ENCODE results near the gene NAA10.
A peak's percentile ranks its signal among the peaks of the same experiment; 100 is the strongest.

NAA10 gene

GRCh38 chrX:153967536-153968224 lies 32.8 kb upstream of the NAA10 start:
- peak overlapping the region in 3 of 5 donors; percentile 14 to 99 (median 19) for H3K4me3 ChIP-seq (ENCODE audit: low read depth in 1 of 5, low read length in 5 of 5)
- H3K36me3 ChIP-seq (ENCODE audit: control insufficient read depth in 5 of 5, insufficient read depth in 5 of 5, low read length in 5 of 5), result peaks cover 0 to 22% (median 11%) of the 10 kb centered on the region in 5 donors
- H3K9me3 ChIP-seq (ENCODE audit: control insufficient read depth in 5 of 5, low read length in 5 of 5), result peaks cover 0 to 2% (median 0%) of the 10 kb centered on the region in 5 donors
- H3K4me1 ChIP-seq (ENCODE audit: control insufficient read depth in 5 of 5, insufficient read depth in 5 of 5, low read length in 5 of 5), result peaks cover 19 to 51% (median 45%) of the 10 kb centered on the region in 5 donors
- peak overlapping the region in 1 of 5 donors; percentile 54 for H3K9ac ChIP-seq (ENCODE audit: low read length in 5 of 5)
- no peak overlapping the region for H3K27ac ChIP-seq (ENCODE audit: low read depth, low read length)
- peaks cover 0 to 23% (median 6%) of the 10 kb centered on the region in 5 donors for H3K27me3 ChIP-seq (ENCODE audit: control insufficient read depth in 5 of 5, insufficient read depth in 4 of 5, low read length in 5 of 5)

DNA sequence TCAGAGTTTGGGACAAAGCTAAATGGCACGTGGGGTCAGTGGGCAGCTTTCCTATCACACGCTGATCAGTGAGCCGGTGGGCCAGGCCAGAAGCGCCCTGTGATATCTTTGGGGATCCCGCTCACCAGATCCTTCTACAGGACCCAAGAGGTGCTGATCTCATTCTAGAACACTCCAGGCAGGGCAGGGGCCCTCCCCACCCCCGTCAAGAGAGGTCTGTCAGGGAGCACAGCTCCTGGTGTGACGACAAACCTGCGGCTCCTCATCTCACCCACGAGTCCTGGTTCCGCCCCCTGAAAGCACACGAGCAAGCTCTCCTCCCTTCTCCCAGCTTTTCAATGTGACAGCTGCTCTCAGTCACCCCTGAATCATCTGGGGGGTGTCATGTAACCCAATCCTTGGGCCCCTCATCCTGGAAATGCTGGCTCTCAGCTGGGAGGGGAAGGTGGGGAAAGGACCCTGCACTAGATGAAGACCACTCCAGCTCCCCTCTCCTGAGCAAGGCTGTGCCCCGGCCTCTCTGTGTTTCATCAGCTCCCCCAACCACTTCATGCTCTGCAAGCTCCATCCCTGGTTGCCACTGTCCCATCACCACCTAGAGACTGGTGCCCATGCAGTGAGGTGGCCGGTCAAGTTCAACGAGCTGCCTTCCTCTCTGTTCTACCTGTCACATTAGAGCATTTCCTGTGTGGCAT lies 32.2 kb upstream of the NAA10 start:
- H3K4me3 ChIP-seq (ENCODE audit: low read depth in 1 of 5, low read length in 5 of 5), result peak overlapping the region in 3 of 5 donors; percentile 14 to 42 (median 23)
- no peak overlapping the region for H3K27ac ChIP-seq (ENCODE audit: low read depth, low read length)
- H3K4me1 ChIP-seq (ENCODE audit: control insufficient read depth in 5 of 5, insufficient read depth in 5 of 5, low read length in 5 of 5), result peaks cover 14 to 51% (median 45%) of the 10 kb centered on the region in 5 donors
- peaks cover 0 to 29% (median 18%) of the 10 kb centered on the region in 5 donors for H3K36me3 ChIP-seq (ENCODE audit: control insufficient read depth in 5 of 5, insufficient read depth in 5 of 5, low read length in 5 of 5)
- H3K9ac ChIP-seq (ENCODE audit: low read length in 5 of 5), result peak overlapping the region in 1 of 5 donors; percentile 54
- peaks cover 0 to 22% (median 6%) of the 10 kb centered on the region in 5 donors for H3K27me3 ChIP-seq (ENCODE audit: control insufficient read depth in 5 of 5, insufficient read depth in 4 of 5, low read length in 5 of 5)
- H3K9me3 ChIP-seq (ENCODE audit: control insufficient read depth in 5 of 5, low read length in 5 of 5), result peaks cover 0 to 2% (median 0%) of the 10 kb centered on the region in 5 donors

DNA sequence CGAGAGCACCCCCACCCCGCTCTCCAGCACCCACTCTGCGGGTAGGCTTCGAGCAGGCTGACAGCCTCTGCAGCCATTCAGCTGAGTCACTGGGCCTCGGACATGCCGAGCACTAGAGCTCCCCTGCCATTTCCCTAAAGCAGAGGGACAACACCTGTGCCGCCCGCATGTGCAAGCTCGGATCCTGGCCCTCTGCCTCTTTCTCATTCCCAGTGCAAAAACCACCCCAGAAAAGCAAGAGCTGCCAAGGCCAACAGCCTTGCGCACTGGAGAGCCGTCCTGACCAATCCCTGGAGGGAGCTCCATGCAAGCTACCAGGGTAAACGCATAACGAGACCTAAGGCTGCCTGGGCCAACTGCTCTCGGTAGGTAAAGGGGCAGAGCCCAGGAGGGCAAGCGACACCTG lies 31.4 kb upstream of the NAA10 start:
- peaks cover 0 to 15% (median 10%) of the 10 kb centered on the region in 5 donors for H3K27me3 ChIP-seq (ENCODE audit: control insufficient read depth in 5 of 5, insufficient read depth in 4 of 5, low read length in 5 of 5)
- peak overlapping the region in 2 of 5 donors; percentile 4 to 23 for H3K4me3 ChIP-seq (ENCODE audit: low read depth in 1 of 5, low read length in 5 of 5)
- peaks cover 11 to 51% (median 45%) of the 10 kb centered on the region in 5 donors for H3K4me1 ChIP-seq (ENCODE audit: control insufficient read depth in 5 of 5, insufficient read depth in 5 of 5, low read length in 5 of 5)
- peaks cover 0 to 36% (median 25%) of the 10 kb centered on the region in 5 donors for H3K36me3 ChIP-seq (ENCODE audit: control insufficient read depth in 5 of 5, insufficient read depth in 5 of 5, low read length in 5 of 5)
- H3K9ac ChIP-seq (ENCODE audit: low read length in 5 of 5), result no peak overlapping the region
- peaks cover 0 to 2% (median 0%) of the 10 kb centered on the region in 5 donors for H3K9me3 ChIP-seq (ENCODE audit: control insufficient read depth in 5 of 5, low read length in 5 of 5)
- no peak overlapping the region for H3K27ac ChIP-seq (ENCODE audit: low read depth, low read length)

GRCh38 chrX:153965406-153965805 lies 30.6 kb upstream of the NAA10 start:
- no peaks in the 10 kb centered on the region for H3K9me3 ChIP-seq (ENCODE audit: control insufficient read depth in 5 of 5, low read length in 5 of 5)
- no peak overlapping the region for H3K9ac ChIP-seq (ENCODE audit: low read length in 5 of 5)
- no peak overlapping the region for H3K27ac ChIP-seq (ENCODE audit: low read depth, low read length)
- H3K4me1 ChIP-seq (ENCODE audit: control insufficient read depth in 5 of 5, insufficient read depth in 5 of 5, low read length in 5 of 5), result peaks cover 4 to 49% (median 42%) of the 10 kb centered on the region in 5 donors
- H3K27me3 ChIP-seq (ENCODE audit: control insufficient read depth in 5 of 5, insufficient read depth in 4 of 5, low read length in 5 of 5), result peaks cover 0 to 15% (median 10%) of the 10 kb centered on the region in 5 donors
- H3K4me3 ChIP-seq (ENCODE audit: low read depth in 1 of 5, low read length in 5 of 5), result no peak overlapping the region
- peaks cover 0 to 45% (median 32%) of the 10 kb centered on the region in 5 donors for H3K36me3 ChIP-seq (ENCODE audit: control insufficient read depth in 5 of 5, insufficient read depth in 5 of 5, low read length in 5 of 5)

- Histone ChIP-seq H3K36me3 (ENCODE audit: control insufficient read depth in 5 of 5, insufficient read depth in 5 of 5, low read length in 5 of 5) (peaks cover 0 to 58% (median 44%) of the 10 kb centered on the region in 5 donors), H3K27ac (ENCODE audit: low read depth, low read length) (no peak overlapping the region), H3K4me1 (ENCODE audit: control insufficient read depth in 5 of 5, insufficient read depth in 5 of 5, low read length in 5 of 5) (peaks cover 3 to 39% (median 34%) of the 10 kb centered on the region in 5 donors), H3K9ac (ENCODE audit: low read length in 5 of 5) (no peak overlapping the region), H3K4me3 (ENCODE audit: low read depth in 1 of 5, low read length in 5 of 5) (no peak overlapping the region), H3K9me3 (ENCODE audit: control insufficient read depth in 5 of 5, low read length in 5 of 5) (no peaks in the 10 kb centered on the region), H3K27me3 (ENCODE audit: control insufficient read depth in 5 of 5, insufficient read depth in 4 of 5, low read length in 5 of 5) (peaks cover 0 to 13% (median 10%) of the 10 kb centered on the region in 5 donors)
Observed at GRCh38 chrX:153964105-153964504, 29.3 kb upstream of the NAA10 start.

- no peak overlapping the region for H3K4me3 ChIP-seq (ENCODE audit: low read depth in 1 of 5, low read length in 5 of 5)
- peaks cover 0 to 18% (median 10%) of the 10 kb centered on the region in 5 donors for H3K27me3 ChIP-seq (ENCODE audit: control insufficient read depth in 5 of 5, insufficient read depth in 4 of 5, low read length in 5 of 5)
- no peak overlapping the region for H3K9ac ChIP-seq (ENCODE audit: low read length in 5 of 5)
- H3K4me1 ChIP-seq (ENCODE audit: control insufficient read depth in 5 of 5, insufficient read depth in 5 of 5, low read length in 5 of 5), result peaks cover 3 to 34% (median 29%) of the 10 kb centered on the region in 5 donors
- no peak overlapping the region for H3K27ac ChIP-seq (ENCODE audit: low read depth, low read length)
- H3K9me3 ChIP-seq (ENCODE audit: control insufficient read depth in 5 of 5, low read length in 5 of 5), result no peaks in the 10 kb centered on the region
- H3K36me3 ChIP-seq (ENCODE audit: control insufficient read depth in 5 of 5, insufficient read depth in 5 of 5, low read length in 5 of 5), result peaks cover 0 to 63% (median 49%) of the 10 kb centered on the region in 5 donors
Observed at GRCh38 chrX:153963546-153963945, 28.7 kb upstream of the NAA10 start.

GRCh38 chrX:153961292-153961691 lies 26.5 kb upstream of the NAA10 start:
- Histone ChIP-seq H3K4me1 (ENCODE audit: control insufficient read depth in 5 of 5, insufficient read depth in 5 of 5, low read length in 5 of 5) (peaks cover 2 to 11% (median 6%) of the 10 kb centered on the region in 5 donors), H3K9me3 (ENCODE audit: control insufficient read depth in 5 of 5, low read length in 5 of 5) (no peaks in the 10 kb centered on the region), H3K36me3 (ENCODE audit: control insufficient read depth in 5 of 5, insufficient read depth in 5 of 5, low read length in 5 of 5) (peaks cover 0 to 83% (median 72%) of the 10 kb centered on the region in 5 donors), H3K9ac (ENCODE audit: low read length in 5 of 5) (no peak overlapping the region), H3K27ac (ENCODE audit: low read depth, low read length) (no peak overlapping the region), H3K27me3 (ENCODE audit: control insufficient read depth in 5 of 5, insufficient read depth in 4 of 5, low read length in 5 of 5) (peaks cover 0 to 19% (median 6%) of the 10 kb centered on the region in 5 donors), H3K4me3 (ENCODE audit: low read depth in 1 of 5, low read length in 5 of 5) (no peak overlapping the region)

- peaks cover 0 to 19% (median 6%) of the 10 kb centered on the region in 5 donors for H3K27me3 ChIP-seq (ENCODE audit: control insufficient read depth in 5 of 5, insufficient read depth in 4 of 5, low read length in 5 of 5)
- H3K9me3 ChIP-seq (ENCODE audit: control insufficient read depth in 5 of 5, low read length in 5 of 5), result no peaks in the 10 kb centered on the region
- no peak overlapping the region for H3K9ac ChIP-seq (ENCODE audit: low read length in 5 of 5)
- H3K27ac ChIP-seq (ENCODE audit: low read depth, low read length), result no peak overlapping the region
- H3K4me1 ChIP-seq (ENCODE audit: control insufficient read depth in 5 of 5, insufficient read depth in 5 of 5, low read length in 5 of 5), result peaks cover 0 to 6% (median 1%) of the 10 kb centered on the region in 5 donors
- no peak overlapping the region for H3K4me3 ChIP-seq (ENCODE audit: low read depth in 1 of 5, low read length in 5 of 5)
- peaks cover 0 to 88% (median 77%) of the 10 kb centered on the region in 5 donors for H3K36me3 ChIP-seq (ENCODE audit: control insufficient read depth in 5 of 5, insufficient read depth in 5 of 5, low read length in 5 of 5)
Observed at GRCh38 chrX:153960786-153961185, 25.9 kb upstream of the NAA10 start.

DNA sequence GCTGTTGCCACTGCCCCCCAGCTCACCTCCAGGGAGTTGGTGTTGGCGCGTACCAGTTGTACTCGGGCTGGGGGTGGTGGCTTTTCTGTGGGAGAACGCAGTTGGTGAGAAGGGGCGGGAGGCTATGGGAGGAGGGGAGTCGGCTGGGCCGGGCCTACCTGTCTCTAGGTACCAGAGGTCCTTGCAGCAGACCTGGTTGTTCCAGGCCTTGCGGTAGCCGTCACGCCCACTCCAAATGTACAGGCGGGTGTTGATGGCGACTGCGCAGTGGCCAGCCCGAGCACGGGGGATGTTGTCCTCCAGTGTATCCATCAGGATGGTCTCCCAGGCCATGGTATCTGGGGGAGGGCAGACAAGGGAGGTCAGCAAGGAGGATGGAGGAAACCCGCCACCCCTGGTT lies 25.2 kb upstream of the NAA10 start:
- Histone ChIP-seq H3K9me3 (ENCODE audit: control insufficient read depth in 5 of 5, low read length in 5 of 5) (no peaks in the 10 kb centered on the region), H3K27ac (ENCODE audit: low read depth, low read length) (no peak overlapping the region), H3K4me1 (ENCODE audit: control insufficient read depth in 5 of 5, insufficient read depth in 5 of 5, low read length in 5 of 5) (no peaks in the 10 kb centered on the region), H3K27me3 (ENCODE audit: control insufficient read depth in 5 of 5, insufficient read depth in 4 of 5, low read length in 5 of 5) (peaks cover 0 to 19% (median 8%) of the 10 kb centered on the region in 5 donors), H3K4me3 (ENCODE audit: low read depth in 1 of 5, low read length in 5 of 5) (no peak overlapping the region), H3K9ac (ENCODE audit: low read length in 5 of 5) (no peak overlapping the region), H3K36me3 (ENCODE audit: control insufficient read depth in 5 of 5, insufficient read depth in 5 of 5, low read length in 5 of 5) (peaks cover 0 to 96% (median 84%) of the 10 kb centered on the region in 5 donors)

DNA sequence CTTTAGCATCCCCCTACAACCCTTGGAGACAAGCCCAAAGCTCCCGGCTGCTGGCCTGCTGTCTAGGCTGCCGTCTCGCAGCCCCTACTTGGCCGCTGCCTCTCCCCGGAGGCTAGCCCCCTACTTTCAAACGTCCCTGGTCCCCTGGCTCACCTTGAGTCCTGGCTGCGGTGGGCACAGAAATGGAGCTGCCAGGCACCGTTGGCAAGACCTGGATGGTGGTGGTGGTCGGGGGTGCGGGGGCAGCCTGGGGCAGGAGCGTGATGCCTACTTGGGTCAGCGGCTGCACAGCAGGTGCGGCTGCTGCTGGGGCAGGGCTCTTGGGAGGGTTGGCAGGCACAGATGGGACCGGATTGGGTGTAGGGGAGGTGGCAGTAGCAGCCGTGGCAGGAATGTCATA lies 24.8 kb upstream of the NAA10 start:
- H3K9ac ChIP-seq (ENCODE audit: low read length in 5 of 5), result no peak overlapping the region
- no peaks in the 10 kb centered on the region for H3K4me1 ChIP-seq (ENCODE audit: control insufficient read depth in 5 of 5, insufficient read depth in 5 of 5, low read length in 5 of 5)
- H3K27ac ChIP-seq (ENCODE audit: low read depth, low read length), result no peak overlapping the region
- peaks cover 0 to 100% (median 88%) of the 10 kb centered on the region in 5 donors for H3K36me3 ChIP-seq (ENCODE audit: control insufficient read depth in 5 of 5, insufficient read depth in 5 of 5, low read length in 5 of 5)
- no peak overlapping the region for H3K4me3 ChIP-seq (ENCODE audit: low read depth in 1 of 5, low read length in 5 of 5)
- no peaks in the 10 kb centered on the region for H3K9me3 ChIP-seq (ENCODE audit: control insufficient read depth in 5 of 5, low read length in 5 of 5)
- H3K27me3 ChIP-seq (ENCODE audit: control insufficient read depth in 5 of 5, insufficient read depth in 4 of 5, low read length in 5 of 5), result peaks cover 0 to 19% (median 5%) of the 10 kb centered on the region in 5 donors

Measured in subcutaneous abdominal adipose tissue (tissue), 5 donors.